Small intestine (tissue), 7 donors: ENCODE measurements around the gene HTATSF1. TPM values are rescaled to one million over a fixed set of nuclear protein-coding genes. Genes with fewer than 3 reads are reported as not detected.
A peak's percentile ranks its signal among the peaks of the same experiment; 100 is the strongest.

ENCODE experiments used
- DNase-seq, 2 donors: peaks; one replicate each; pipeline versions ENCODE4 v3.0.0 to v3.0.0-alpha.2; 2013
- FAIRE-seq: peaks from 2 replicates; lab custom pipeline; 2012; peaks lifted over from hg19 to GRCh38; lab: Jason Lieb, UNC
- H3K27ac ChIP-seq, 3 donors: one replicate each; pipeline ENCODE4 v1.5.1; 2013; ENCODE audit warnings: low read length in 2 of 3, mild to moderate bottlenecking in 2 of 3, control low read depth in 1 of 3, inconsistent platforms in 1 of 3, low read depth in 1 of 3, moderate library complexity in 1 of 3
- H3K27me3 ChIP-seq, 3 donors: one replicate each; pipeline ENCODE4 v1.6.1; 2013; ENCODE audit warnings: low read length in 3 of 3, inconsistent platforms in 1 of 3; ENCODE audit not compliant: control insufficient read depth in 3 of 3, insufficient read depth in 3 of 3
- H3K36me3 ChIP-seq, 3 donors: one replicate each; pipeline ENCODE4 v1.6.1; 2013; ENCODE audit warnings: low read length in 3 of 3, inconsistent platforms in 1 of 3, low read depth in 1 of 3, mild to moderate bottlenecking in 1 of 3, moderate library complexity in 1 of 3; ENCODE audit not compliant: control insufficient read depth in 3 of 3, insufficient read depth in 2 of 3
- H3K4me1 ChIP-seq, 3 donors: one replicate each; pipeline ENCODE4 v1.6.1; 2013; ENCODE audit warnings: low read length in 2 of 3, inconsistent platforms in 1 of 3, low read depth in 1 of 3, mild to moderate bottlenecking in 1 of 3, moderate library complexity in 1 of 3; ENCODE audit not compliant: control insufficient read depth in 3 of 3, insufficient read depth in 2 of 3
- H3K4me3 ChIP-seq, 3 donors: one replicate each; pipeline ENCODE4 v1.5.1; 2013; ENCODE audit warnings: low read length in 3 of 3, control low read depth in 1 of 3, inconsistent platforms in 1 of 3, low read depth in 1 of 3, mild to moderate bottlenecking in 1 of 3, moderate library complexity in 1 of 3
- H3K9me3 ChIP-seq, 2 donors: one replicate each; pipeline ENCODE4 v1.6.1; 2013; ENCODE audit warnings: low read depth in 1 of 2, low read length in 1 of 2; ENCODE audit not compliant: control insufficient read depth in 2 of 2, insufficient read depth in 1 of 2
- WGBS, 3 donors: extraction: QIAGEN DNeasy Blood & Tissue Kit; methylation state at CpG; one replicate each; pipeline ENCODE4 v1.1.7; 2013; 5-methylcytosine and 5-hydroxymethylcytosine counted together
- polyA plus RNA-seq, 4 donors: library from polyadenylated mRNA; stranded (reverse) in 3 of 4; unstranded in 1 of 4; fragments of 200-250 nt in 3 of 4; fragments of 120-200 nt in 1 of 4; gene quantifications; one replicate each; pipeline versions ENCODE4 v1.2.1 to v1.2.3, GENCODE V29; 2013
- donor health status: healthy with polysubstance abuse.
- donor health status: control.
- donor health status: control.
- donor health status: Bipolar disorder and iron deficiency.
- donor health status: healthy.

Gene HTATSF1
- polyA plus RNA-seq, 4 donors: 27.0 to 52.5 (median 33.7) TPM

DNA sequence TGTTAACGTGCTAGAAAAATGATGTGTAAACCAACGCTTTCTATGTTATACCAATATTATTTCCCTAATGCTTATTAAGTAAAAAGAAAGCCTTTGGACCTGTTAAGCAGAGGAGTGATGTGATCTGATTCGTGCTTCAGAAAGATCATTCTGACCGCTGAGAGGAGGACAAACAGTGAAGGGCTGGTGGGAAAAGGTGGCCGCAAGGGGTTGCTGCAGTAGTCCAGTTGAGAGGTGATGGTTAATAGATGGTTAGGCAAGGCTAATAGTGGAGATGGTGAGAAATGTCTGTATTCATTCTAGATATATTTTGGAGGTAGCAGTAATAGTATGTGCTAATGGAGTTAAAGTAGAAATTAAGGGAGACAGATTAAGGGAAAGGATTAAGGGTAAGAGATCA is 21.7 kb downstream of the HTATSF1 start:
- Histone ChIP-seq H3K27me3 (no peaks in the 10 kb centered on the region), H3K36me3 (no peaks in the 10 kb centered on the region), H3K9me3 (no peaks in the 10 kb centered on the region), H3K4me1 (no peaks in the 10 kb centered on the region), H3K4me3 (no peak overlapping the region), H3K27ac (no peak overlapping the region)
- DNase-seq (no peak), FAIRE-seq (no peak)
- 58 to 81% (median 76%) methylated on average over 5 of the region's 5 CpGs for WGBS, 3 donors

DNA sequence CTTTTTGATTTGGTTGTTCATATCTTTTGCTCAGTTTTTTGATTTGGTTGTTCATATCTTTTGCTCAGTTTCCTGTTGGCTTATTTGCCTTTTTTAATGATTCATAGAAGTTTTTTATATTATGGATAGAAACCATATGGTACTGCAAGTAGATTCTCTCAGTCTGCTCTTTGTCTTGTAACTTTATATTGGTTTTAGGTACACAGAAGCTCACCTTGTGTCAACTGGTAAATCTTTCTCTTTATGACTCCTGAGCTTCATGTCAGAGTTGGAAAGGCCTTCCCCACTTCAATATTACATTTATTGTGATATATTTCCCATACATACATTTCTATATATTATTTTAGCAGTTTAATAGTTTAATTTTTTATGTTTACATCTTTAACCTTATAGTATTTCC is 26.4 kb downstream of the HTATSF1 start:
- no peak overlapping the region for H3K4me3 ChIP-seq
- H3K27me3 ChIP-seq: no peaks in the 10 kb centered on the region
- DNase-seq (no peak), FAIRE-seq (no peak)
- no peaks in the 10 kb centered on the region for H3K4me1 ChIP-seq
- no peaks in the 10 kb centered on the region for H3K36me3 ChIP-seq
- no peaks in the 10 kb centered on the region for H3K9me3 ChIP-seq
- H3K27ac ChIP-seq: no peak overlapping the region

DNA sequence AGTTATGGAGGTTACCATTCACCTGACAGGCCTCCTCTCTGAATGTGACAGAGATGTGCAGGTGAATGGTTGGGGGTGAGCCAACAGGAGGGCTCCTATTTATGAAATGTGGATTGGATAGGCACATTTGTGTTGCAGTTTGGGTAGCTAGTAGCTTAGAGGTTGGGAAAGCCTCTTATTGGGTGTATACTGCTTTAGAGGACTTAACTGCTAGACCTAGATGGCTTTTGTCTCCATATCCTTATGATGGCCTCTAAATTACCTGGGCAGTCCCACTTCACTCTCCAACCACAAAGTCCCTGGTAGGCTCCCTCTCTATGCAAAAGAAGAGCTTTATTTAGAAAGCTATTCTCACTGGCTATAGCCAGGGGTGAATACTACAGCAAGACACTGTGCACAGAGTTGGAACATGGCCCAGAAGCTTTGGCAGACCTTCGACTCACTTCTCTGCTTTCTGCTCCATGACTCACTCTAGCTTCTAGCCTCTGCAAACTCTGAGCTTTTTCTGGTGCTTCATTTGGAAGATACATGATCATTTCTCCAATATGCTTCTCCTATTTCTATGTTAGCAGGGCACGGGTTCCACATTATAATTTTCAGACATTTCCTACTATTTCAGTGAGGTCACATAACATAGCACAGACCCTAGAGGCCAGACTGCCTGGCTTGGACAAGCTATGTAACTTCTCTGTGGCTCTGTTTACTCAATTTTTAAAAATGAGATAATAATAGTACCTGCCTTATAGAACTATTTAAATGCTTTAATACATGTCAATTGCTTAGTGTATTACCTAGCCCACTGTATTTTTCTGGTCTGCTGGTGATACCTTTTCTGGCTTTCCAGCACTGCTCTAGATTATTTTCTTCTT is 28.6 kb downstream of the HTATSF1 start:
- peak; percentile 6 to 22 for DNase-seq
- Histone ChIP-seq H3K4me3 (no peak overlapping the region), H3K27ac (no peak overlapping the region), H3K4me1 (no peaks in the 10 kb centered on the region), H3K9me3 (no peaks in the 10 kb centered on the region), H3K36me3 (no peaks in the 10 kb centered on the region), H3K27me3 (no peaks in the 10 kb centered on the region)
- 9 to 34% (median 33%) methylated on average over 2 of the region's 2 CpGs for WGBS, 3 donors
- no peak for FAIRE-seq

DNA sequence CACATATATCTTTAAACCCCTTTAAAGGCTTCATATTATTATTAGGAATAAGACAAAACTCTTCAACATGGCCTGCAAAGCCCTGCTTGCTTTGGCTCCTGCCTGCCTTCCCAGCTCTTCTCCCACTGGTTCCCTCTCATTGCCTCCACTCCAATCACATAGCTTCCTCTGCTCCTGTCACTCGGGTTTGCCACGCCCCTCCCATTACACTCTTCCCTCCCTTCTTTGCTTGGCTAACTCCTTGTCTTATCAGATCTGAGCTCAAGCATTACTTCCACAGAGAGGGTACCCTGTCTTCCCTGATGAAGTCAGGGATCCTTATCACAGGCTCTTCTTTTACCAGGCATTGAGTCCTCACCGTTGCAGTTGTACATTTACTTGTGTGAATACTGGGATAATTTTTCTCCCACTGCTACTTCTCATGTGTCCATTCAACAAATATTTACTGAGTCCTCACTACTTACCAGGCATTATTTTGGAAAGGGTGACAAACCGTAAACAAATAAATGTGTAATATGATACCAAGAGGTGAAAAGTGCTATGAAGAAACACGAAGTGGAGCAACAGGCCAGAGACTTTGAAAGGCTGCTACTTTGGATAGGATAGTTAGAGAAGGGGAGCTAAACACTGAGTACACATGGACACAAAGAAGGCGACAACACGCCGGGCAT is 31.4 kb downstream of the HTATSF1 start:
- Histone ChIP-seq H3K27me3 (no peaks in the 10 kb centered on the region), H3K9me3 (no peaks in the 10 kb centered on the region), H3K36me3 (no peaks in the 10 kb centered on the region), H3K4me1 (no peaks in the 10 kb centered on the region), H3K4me3 (no peak overlapping the region), H3K27ac (no peak overlapping the region)
- no peak for DNase-seq
- FAIRE-seq: no peak
- 73 to 77% (median 75%) methylated on average over 8 of the region's 8 CpGs for WGBS, 3 donors

DNA sequence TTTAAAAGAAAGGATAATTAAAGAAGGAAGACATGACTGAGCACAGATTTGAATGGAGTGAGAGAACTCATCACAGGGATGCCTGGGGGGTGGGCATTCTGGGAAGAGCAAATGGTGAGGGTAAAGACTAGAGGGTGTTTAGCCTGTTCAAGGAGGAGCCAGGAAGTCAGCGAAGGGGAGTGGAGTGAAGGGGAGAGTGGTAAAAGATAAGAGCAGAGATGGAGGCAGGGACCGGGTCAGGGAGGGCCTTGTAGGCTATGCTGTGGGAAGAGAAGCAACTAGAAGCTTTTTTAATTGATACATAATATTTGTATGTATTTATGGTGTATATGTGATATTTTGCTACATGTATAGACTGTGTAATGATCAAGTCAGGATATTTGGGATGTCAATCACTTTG is 32.4 kb downstream of the HTATSF1 start:
- Histone ChIP-seq H3K27ac (no peak overlapping the region), H3K27me3 (no peaks in the 10 kb centered on the region), H3K4me1 (no peaks in the 10 kb centered on the region), H3K4me3 (no peak overlapping the region), H3K9me3 (no peaks in the 10 kb centered on the region), H3K36me3 (no peaks in the 10 kb centered on the region)
- WGBS, 3 donors: 33 to 61% (median 46%) methylated on average over 2 of the region's 2 CpGs
- FAIRE-seq (no peak), DNase-seq (no peak)

DNA sequence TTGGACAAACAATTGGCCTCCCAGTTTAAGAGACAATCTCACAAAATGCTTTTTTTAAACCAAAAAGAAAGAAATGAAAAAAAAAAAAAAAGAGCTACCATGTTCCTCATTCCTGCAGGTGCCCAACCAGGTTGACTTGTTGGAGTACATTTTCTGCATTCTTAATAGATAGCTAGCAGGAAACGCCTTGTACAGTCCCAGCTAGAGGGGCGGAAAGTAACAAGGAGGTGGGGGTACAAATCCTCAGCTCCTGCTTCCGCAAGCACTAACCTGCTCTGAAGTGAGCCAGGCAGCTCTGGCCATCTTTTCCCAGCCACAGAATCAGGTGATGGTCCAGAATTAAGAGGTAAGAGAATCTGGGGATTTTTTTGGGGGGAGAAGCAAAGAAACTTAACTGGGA is 34.6 kb downstream of the HTATSF1 start, which contains the start of gene VGLL1:
TSS of gene VGLL1 (plus strand) at position 265 of the 400 bp plus-strand sequence. CDS start 3,806 bp downstream, outside the sequence.
- no peak for FAIRE-seq
- Histone ChIP-seq H3K36me3 (no peaks in the 10 kb centered on the region), H3K9me3 (no peaks in the 10 kb centered on the region), H3K27me3 (no peaks in the 10 kb centered on the region), H3K4me3 (no peak within 1 kb of the TSS), H3K27ac (no peak within 1 kb of the TSS), H3K4me1 (no peaks in the 10 kb centered on the region)
- no peak for DNase-seq
- WGBS, 3 donors: 70 to 87% (median 77%) methylated on average over 3 of the region's 3 CpGs

DNA sequence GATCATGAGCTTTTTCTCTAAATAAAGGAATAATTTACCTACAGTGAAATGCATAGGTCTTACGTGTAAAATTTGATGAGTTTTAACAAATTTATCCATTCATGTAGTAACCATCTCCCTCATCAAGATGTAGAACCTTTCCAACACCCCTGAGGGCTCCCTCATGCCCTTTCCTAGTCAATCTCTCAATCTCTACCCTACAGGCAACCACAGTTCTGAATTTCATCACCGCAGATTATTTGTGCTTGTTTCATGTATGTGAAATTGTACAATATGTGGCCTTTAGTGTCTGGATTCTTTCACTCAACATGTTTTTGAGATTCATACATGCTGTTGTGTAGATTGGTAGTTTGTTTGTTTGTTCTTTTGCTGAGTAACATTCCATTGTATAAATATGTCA is 36.7 kb downstream of the HTATSF1 start:
- Histone ChIP-seq H3K4me3 (no peak overlapping the region), H3K27me3 (no peaks in the 10 kb centered on the region), H3K36me3 (no peaks in the 10 kb centered on the region), H3K9me3 (no peaks in the 10 kb centered on the region), H3K4me1 (no peaks in the 10 kb centered on the region), H3K27ac (no peak overlapping the region)
- 82 to 93% (median 88%) methylated on average over 2 of the region's 2 CpGs for WGBS, 3 donors
- no peak for DNase-seq
- no peak for FAIRE-seq

DNA sequence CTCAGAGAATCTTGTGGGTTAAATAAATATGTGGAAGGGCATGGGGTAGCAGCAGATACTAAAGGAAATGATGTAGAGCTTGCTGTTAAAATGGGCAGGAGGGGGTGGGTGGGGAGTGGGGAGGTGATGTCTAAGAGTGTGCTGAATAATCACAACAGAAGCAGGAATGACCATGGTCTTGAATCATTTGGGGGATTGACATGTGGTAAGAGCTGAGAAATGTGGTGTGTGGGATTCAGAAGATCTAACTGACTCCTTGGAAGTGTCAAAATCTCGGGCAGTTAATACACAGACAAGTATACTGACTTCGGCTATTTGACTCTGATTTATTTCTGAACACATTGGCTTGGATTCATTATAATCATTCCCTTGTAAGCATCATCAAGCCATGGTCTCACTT is 41.4 kb downstream of the HTATSF1 start:
- no peaks in the 10 kb centered on the region for H3K4me1 ChIP-seq
- H3K9me3 ChIP-seq: no peaks in the 10 kb centered on the region
- H3K4me3 ChIP-seq: no peak overlapping the region
- no peaks in the 10 kb centered on the region for H3K27me3 ChIP-seq
- WGBS, 3 donors: 65 to 75% (median 69%) methylated on average over 2 of the region's 2 CpGs
- H3K36me3 ChIP-seq: no peaks in the 10 kb centered on the region
- DNase-seq (no peak), FAIRE-seq (no peak)
- no peak overlapping the region for H3K27ac ChIP-seq
